Neural cell (in vitro differentiated cells): ENCODE data around the gene RBM33. TPM values are rescaled to one million over a fixed set of nuclear protein-coding genes. Genes with fewer than 3 reads are reported as not detected.

ENCODE experiments used
- H2AFZ ChIP-seq: fragments of 200-600, 300-800 bp; sonication (generic), shearing (Covaris generic); 2 replicates; pipeline ENCODE4 v1.6.0; 2014; ENCODE audit warnings: low read depth, mild to moderate bottlenecking, antibody characterized with exemption, low read length, moderate library complexity
- H3F3A ChIP-seq: fragments of 200-600 bp; shearing (Covaris generic); 2 replicates; pipeline ENCODE4 v1.6.1; 2016; ENCODE audit warnings: mild to moderate bottlenecking, moderate library complexity, mixed read lengths, antibody characterized with exemption, low read length; ENCODE audit not compliant: insufficient read depth, poor library complexity, severe bottlenecking
- H3K27ac ChIP-seq: fragments of 200-600, 300-800 bp; sonication (generic), shearing (Covaris generic); 2 replicates; pipeline ENCODE4 v1.5.1; 2014; ENCODE audit warnings: mild to moderate bottlenecking, low read length, moderate library complexity
- H3K27me3 ChIP-seq: fragments of 300-800, 200-600 bp; sonication (generic), shearing (Covaris generic); 2 replicates; pipeline ENCODE4 v1.6.0; 2014; ENCODE audit warnings: mild to moderate bottlenecking, low read depth, low read length, moderate library complexity; ENCODE audit not compliant: insufficient read depth
- H3K36me3 ChIP-seq: fragments of 300-800, 200-600 bp; sonication (generic), shearing (Covaris generic); 2 replicates; pipeline ENCODE4 v1.5.1; 2014; ENCODE audit warnings: mild to moderate bottlenecking, antibody characterized with exemption, low read length, moderate library complexity; ENCODE audit not compliant: insufficient read depth
- H3K4me2 ChIP-seq: fragments of 300-800, 200-600 bp; sonication (generic), shearing (Covaris generic); 2 replicates; pipeline ENCODE4 v1.6.0; 2014; ENCODE audit warnings: mild to moderate bottlenecking, low read length
- H3K4me3 ChIP-seq: fragments of 300-800, 200-600 bp; sonication (generic), shearing (Covaris generic); 2 replicates; pipeline ENCODE4 v1.5.1; 2014; ENCODE audit warnings: mild to moderate bottlenecking, low read length, moderate library complexity
- H3K79me2 ChIP-seq: fragments of 200-600 bp; shearing (Covaris generic); replicated peaks from 2 replicates; pipeline ENCODE4 v1.6.0; 2014; ENCODE audit warnings: mild to moderate bottlenecking, low read length, moderate library complexity; ENCODE audit not compliant: insufficient read depth
- H3K9ac ChIP-seq: fragments of 300-800, 200-600 bp; sonication (generic), shearing (Covaris generic); 2 replicates; pipeline ENCODE4 v1.6.1; 2016; ENCODE audit warnings: mild to moderate bottlenecking, low read length, mixed read lengths
- H3K9me2 ChIP-seq: fragments of 200-600 bp; shearing (Covaris generic); 2 replicates; pipeline ENCODE4 v1.6.1; 2016; ENCODE audit warnings: mild to moderate bottlenecking, low read length, mixed read lengths; ENCODE audit not compliant: insufficient read depth
- H3K9me3 ChIP-seq: fragments of 200-600, 300-800 bp; sonication (generic), shearing (Covaris generic); 2 replicates; pipeline ENCODE4 v1.6.1; 2016; ENCODE audit warnings: mild to moderate bottlenecking, mixed run types, low read length, moderate library complexity, mixed read lengths
- H4K20me1 ChIP-seq: fragments of 200-600 bp; shearing (Covaris generic); 2 replicates; pipeline ENCODE4 v1.6.1; 2016; ENCODE audit warnings: mild to moderate bottlenecking, mixed run types; ENCODE audit not compliant: insufficient read depth
- CTCF ChIP-seq: fragments of 450-650 bp; IDR thresholded peaks from 2 replicates; pipeline ENCODE4 v1.5.1; 2014; ENCODE audit warnings: antibody characterized with exemption, mild to moderate bottlenecking, moderate library complexity; ENCODE audit not compliant: poor library complexity, severe bottlenecking
- EP300 ChIP-seq: fragments of 450-650 bp; conservative IDR thresholded peaks from 2 replicates; pipeline ENCODE4 v1.6.1; 2014; ENCODE audit warnings: antibody characterized with exemption, mild to moderate bottlenecking, moderate library complexity; ENCODE audit not compliant: poor library complexity, severe bottlenecking
- EZH2 ChIP-seq: fragments of 200-600, 300-800 bp; shearing (Covaris generic), sonication (generic); IDR thresholded peaks from 2 replicates; pipeline ENCODE4 v1.6.1; 2014; ENCODE audit warnings: antibody characterized with exemption, low read length, borderline replicate concordance, mild to moderate bottlenecking; ENCODE audit not compliant: insufficient read depth, poor library complexity, severe bottlenecking
- MXI1 ChIP-seq: fragments of 450-650 bp; conservative IDR thresholded peaks from 2 replicates; pipeline ENCODE4 v1.6.1; 2014; ENCODE audit warnings: antibody characterized with exemption, mild to moderate bottlenecking; ENCODE audit not compliant: poor library complexity, severe bottlenecking
- POLR2AphosphoS5 ChIP-seq: IDR thresholded peaks from 2 replicates; pipeline ENCODE4 v1.6.1; 2012
- RAD21 ChIP-seq: fragments of 450-650 bp; conservative IDR thresholded peaks from 2 replicates; pipeline ENCODE4 v1.6.1; 2014; ENCODE audit warnings: antibody characterized with exemption, mild to moderate bottlenecking, moderate library complexity
- REST ChIP-seq: IDR thresholded peaks from 2 replicates; pipeline ENCODE4 v1.6.1; 2012; ENCODE audit warnings: borderline replicate concordance
- SMC3 ChIP-seq: fragments of 450-650 bp; conservative IDR thresholded peaks from 2 replicates; pipeline ENCODE4 v1.6.1; 2014; ENCODE audit warnings: antibody characterized with exemption, mild to moderate bottlenecking, moderate library complexity; ENCODE audit not compliant: poor library complexity
- TAF1 ChIP-seq: IDR thresholded peaks from 2 replicates; pipeline ENCODE4 v1.6.1; 2012; ENCODE audit warnings: low read depth
- polyA plus RNA-seq: library from polyadenylated mRNA; depleted of rRNA; stranded (reverse); fragments of >200 nt; gene quantifications from 2 replicates; pipeline ENCODE4 v1.2.3, GENCODE V29; 2014

Gene RBM33
- polyA plus RNA-seq, 1 donor from 2014 or later = 53.2 TPM

GRCh38 chr7:155669717-155670505 lies 25.4 kb downstream of the RBM33 start:
- Histone ChIP-seq H3K9me3 (no peaks in the 10 kb centered on the region), H3K9me2 (no peaks in the 10 kb centered on the region), H3K79me2 (peaks cover 61% of the 10 kb centered on the region), H3K4me3 (no peak overlapping the region), H3K27me3 (no peaks in the 10 kb centered on the region), H3K4me2 (no peak overlapping the region), H2AFZ (no peak overlapping the region), H3F3A (no peaks in the 10 kb centered on the region), H3K36me3 (peaks cover 4% of the 10 kb centered on the region), H4K20me1 (peaks cover 6% of the 10 kb centered on the region), H3K27ac (no peak overlapping the region), H3K9ac (no peak overlapping the region)
- TF ChIP-seq RAD21 (no peak), TAF1 (no peak), EZH2 (no peak), CTCF (no peak), REST (no peak), SMC3 (no peak), POLR2AphosphoS5 (no peak), MXI1 (no peak), EP300 (no peak)

- no peaks in the 10 kb centered on the region for H3K9me2 ChIP-seq
- H3K9ac ChIP-seq = no peak overlapping the region
- no peak overlapping the region for H3K27ac ChIP-seq
- H3K79me2 ChIP-seq = peaks cover 59% of the 10 kb centered on the region
- no peaks in the 10 kb centered on the region for H3K9me3 ChIP-seq
- no peak overlapping the region for H3K4me2 ChIP-seq
- H2AFZ ChIP-seq = no peak overlapping the region
- no peaks in the 10 kb centered on the region for H3K36me3 ChIP-seq
- H3K27me3 ChIP-seq = no peaks in the 10 kb centered on the region
- H4K20me1 ChIP-seq = peaks cover 6% of the 10 kb centered on the region
- no peaks in the 10 kb centered on the region for H3F3A ChIP-seq
- H3K4me3 ChIP-seq = no peak overlapping the region
- TF ChIP-seq TAF1 = no peak
- no peak for TF ChIP-seq RAD21
- no peak for TF ChIP-seq MXI1
- no peak for TF ChIP-seq SMC3
- no peak for TF ChIP-seq EP300
- no peak for TF ChIP-seq POLR2AphosphoS5
- no peak for TF ChIP-seq EZH2
- TF ChIP-seq CTCF = no peak
- TF ChIP-seq REST = no peak
Measured at GRCh38 chr7:155670521-155670920, 26.1 kb downstream of the RBM33 start.
